H1 (cell line): ENCODE measurements around the gene ZNF562.

ENCODE experiments used
- HDAC2 ChIP-seq, 2 experiments: fragments of 300-600 bp in 1 of 2; sonication (generic) in 1 of 2; IDR thresholded peaks; 2 replicates each; pipeline ENCODE4 v1.6.1; 2011 to 2012; ENCODE audit warnings: low read depth in 2 of 2, low read length in 2 of 2, mild to moderate bottlenecking in 2 of 2, moderate library complexity in 2 of 2, borderline replicate concordance in 1 of 2, inconsistent platforms in 1 of 2
- KDM1A ChIP-seq: fragments of 200-600, 300-600 bp; sonication (generic); IDR thresholded peaks from 2 replicates; pipeline ENCODE4 v1.7.1; 2016; ENCODE audit warnings: mild to moderate bottlenecking, low read length, borderline replicate concordance
- TCF12 ChIP-seq: IDR thresholded peaks from 2 replicates; pipeline ENCODE4 v1.6.1; 2011; ENCODE audit warnings: low read depth, mild to moderate bottlenecking, low read length
- YY1 ChIP-seq: IDR thresholded peaks from 2 replicates; pipeline ENCODE4 v1.6.1; 2011; ENCODE audit warnings: low read depth, mild to moderate bottlenecking, low read length
- TF ChIP-seq, protein P1 (sequence below), 3 experiments: IDR thresholded peaks; 1 replicate in 2 of 3; 2 replicates in 1 of 3; pipeline versions ENCODE4 v1.5.1 to v1.6.1; 2011; ENCODE audit warnings: low read length in 3 of 3, mild to moderate bottlenecking in 3 of 3, inconsistent platforms in 2 of 3, low read depth in 1 of 3, moderate library complexity in 1 of 3; ENCODE audit not compliant: insufficient read depth in 1 of 3; ENCODE audit errors: control extremely low read depth in 1 of 3

DNA sequence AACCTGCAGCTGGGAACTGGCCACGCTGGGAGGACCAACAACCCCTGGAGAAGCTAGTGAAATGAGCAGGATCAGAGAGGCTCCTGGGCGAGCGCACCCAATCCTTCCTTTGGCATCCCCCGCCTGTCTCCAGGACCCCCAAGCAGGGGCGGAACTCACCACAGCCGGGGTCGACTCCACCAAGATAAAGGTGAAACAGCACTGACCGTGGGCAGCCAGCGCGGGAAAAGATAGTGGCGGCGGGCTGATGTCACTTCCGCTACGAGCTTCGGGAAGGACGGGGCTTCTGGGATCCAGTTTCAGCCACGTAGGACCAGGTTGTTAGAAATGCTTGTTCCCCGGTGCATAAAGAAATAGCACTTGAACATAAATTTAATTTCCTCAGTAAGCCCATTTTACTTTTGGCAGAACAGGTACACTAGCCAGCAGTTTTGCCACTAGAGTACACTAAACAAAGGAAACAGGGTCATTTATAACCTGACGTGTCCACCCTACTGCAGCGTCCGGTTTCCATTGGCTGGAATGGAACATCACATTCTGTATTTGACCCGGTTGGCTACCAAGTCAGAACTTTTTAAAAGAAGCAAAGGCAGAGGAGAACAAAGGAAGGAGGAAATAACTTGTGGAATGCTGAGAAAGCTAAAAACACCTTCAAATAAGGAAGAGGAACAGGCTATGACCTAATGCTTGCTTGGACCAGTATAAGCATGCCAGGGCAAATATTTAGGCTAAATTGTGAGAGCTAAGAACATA, 25.5 kb upstream of the ZNF562 start:
- TF ChIP-seq HDAC2 (IDR thresholded peaks at IDR 0.05; ENCODE audit: borderline replicate concordance in 1 of 2, low read depth in 2 of 2, low read length in 2 of 2): no peak
- no peak for TF ChIP-seq KDM1A
- TF ChIP-seq, protein P1, sequence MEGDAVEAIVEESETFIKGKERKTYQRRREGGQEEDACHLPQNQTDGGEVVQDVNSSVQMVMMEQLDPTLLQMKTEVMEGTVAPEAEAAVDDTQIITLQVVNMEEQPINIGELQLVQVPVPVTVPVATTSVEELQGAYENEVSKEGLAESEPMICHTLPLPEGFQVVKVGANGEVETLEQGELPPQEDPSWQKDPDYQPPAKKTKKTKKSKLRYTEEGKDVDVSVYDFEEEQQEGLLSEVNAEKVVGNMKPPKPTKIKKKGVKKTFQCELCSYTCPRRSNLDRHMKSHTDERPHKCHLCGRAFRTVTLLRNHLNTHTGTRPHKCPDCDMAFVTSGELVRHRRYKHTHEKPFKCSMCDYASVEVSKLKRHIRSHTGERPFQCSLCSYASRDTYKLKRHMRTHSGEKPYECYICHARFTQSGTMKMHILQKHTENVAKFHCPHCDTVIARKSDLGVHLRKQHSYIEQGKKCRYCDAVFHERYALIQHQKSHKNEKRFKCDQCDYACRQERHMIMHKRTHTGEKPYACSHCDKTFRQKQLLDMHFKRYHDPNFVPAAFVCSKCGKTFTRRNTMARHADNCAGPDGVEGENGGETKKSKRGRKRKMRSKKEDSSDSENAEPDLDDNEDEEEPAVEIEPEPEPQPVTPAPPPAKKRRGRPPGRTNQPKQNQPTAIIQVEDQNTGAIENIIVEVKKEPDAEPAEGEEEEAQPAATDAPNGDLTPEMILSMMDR (IDR thresholded peaks at IDR 0.05; ENCODE audit: control extremely low read depth in 1 of 3, insufficient read depth in 1 of 3, low read depth in 1 of 3, low read length in 3 of 3): no peak
- no peak for TF ChIP-seq YY1
- no peak for TF ChIP-seq TCF12
